Measurements from ENCODE around the gene TUNAR. TPM values are rescaled to one million over a fixed set of nuclear protein-coding genes. Genes with fewer than 3 reads are reported as not detected.

Gene TUNAR
- total RNA-seq, 4 donors from 2014 or later: not detected

DNA sequence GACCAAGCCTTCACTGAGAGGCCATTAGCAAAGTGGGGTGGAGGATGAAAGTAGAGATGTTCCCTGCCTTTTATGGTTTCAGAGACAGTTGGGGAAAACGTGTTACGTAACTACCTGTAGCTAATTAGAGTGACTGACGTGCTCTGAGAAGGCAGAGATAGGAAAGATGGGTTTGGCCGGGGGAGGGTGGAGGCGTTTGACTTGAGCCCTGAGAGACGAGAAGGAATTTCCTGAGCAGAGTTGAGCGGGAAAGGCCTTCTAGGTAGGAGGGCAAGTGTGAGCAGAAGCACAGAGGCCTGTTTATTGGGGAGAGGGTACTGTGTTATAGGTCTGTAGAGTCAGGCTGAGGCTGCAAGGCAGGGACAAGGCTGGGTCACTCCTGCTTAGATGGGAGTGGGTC is 8.6 kb downstream of the TUNAR start:
- in situ Hi-C loops (cut with MboI; ENCODE audit: low sequenced_read_pairs in 4 of 4) (no loop called here), intact Hi-C loops (cut with DNase I; ENCODE audit: low total_unique reads) (no loop called here)
- H3K9me3 ChIP-seq: no peaks in the 10 kb centered on the region
- no peaks in the 10 kb centered on the region for H3K4me1 ChIP-seq
- no peaks in the 10 kb centered on the region for H3K36me3 ChIP-seq
- TF ChIP-seq, protein P1, sequence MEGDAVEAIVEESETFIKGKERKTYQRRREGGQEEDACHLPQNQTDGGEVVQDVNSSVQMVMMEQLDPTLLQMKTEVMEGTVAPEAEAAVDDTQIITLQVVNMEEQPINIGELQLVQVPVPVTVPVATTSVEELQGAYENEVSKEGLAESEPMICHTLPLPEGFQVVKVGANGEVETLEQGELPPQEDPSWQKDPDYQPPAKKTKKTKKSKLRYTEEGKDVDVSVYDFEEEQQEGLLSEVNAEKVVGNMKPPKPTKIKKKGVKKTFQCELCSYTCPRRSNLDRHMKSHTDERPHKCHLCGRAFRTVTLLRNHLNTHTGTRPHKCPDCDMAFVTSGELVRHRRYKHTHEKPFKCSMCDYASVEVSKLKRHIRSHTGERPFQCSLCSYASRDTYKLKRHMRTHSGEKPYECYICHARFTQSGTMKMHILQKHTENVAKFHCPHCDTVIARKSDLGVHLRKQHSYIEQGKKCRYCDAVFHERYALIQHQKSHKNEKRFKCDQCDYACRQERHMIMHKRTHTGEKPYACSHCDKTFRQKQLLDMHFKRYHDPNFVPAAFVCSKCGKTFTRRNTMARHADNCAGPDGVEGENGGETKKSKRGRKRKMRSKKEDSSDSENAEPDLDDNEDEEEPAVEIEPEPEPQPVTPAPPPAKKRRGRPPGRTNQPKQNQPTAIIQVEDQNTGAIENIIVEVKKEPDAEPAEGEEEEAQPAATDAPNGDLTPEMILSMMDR (IDR thresholded peaks at IDR 0.05 in 4 of 5, conservative IDR thresholded peaks at IDR 0.05 in 1 of 5): no peak
- TF ChIP-seq POLR2A (IDR thresholded peaks at IDR 0.05): no peak
- DNase-seq (no peak), ATAC-seq (no peak)
- H3K4me3 ChIP-seq: no peak overlapping the region
- no peak overlapping the region for H3K27ac ChIP-seq
- peaks cover 0 to 7% (median 0%) of the 10 kb centered on the region in 3 donors for H3K27me3 ChIP-seq

DNA sequence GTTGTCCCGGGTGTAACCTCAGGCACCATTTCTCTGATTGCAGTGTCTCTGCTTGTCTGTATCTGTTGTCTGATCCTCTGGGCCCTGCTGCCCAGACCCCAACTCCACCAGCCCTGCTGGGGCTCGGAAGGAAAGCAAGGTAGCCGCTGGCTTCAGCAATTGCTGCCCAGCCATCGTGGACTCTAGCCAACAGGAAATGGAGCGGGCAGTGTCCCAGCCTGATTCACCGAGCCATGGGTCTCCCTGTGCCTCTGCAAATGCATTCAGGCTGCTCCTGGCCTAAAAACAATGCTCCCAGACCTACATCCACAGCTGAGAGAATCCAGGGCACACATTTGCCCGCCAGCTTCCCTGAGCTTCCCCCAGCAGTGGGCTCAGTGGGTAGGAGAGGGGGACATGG is 9.2 kb downstream of the TUNAR start:
- Histone ChIP-seq H3K27ac (no peak overlapping the region), H3K4me3 (no peak overlapping the region), H3K4me1 (no peaks in the 10 kb centered on the region), H3K36me3 (no peaks in the 10 kb centered on the region), H3K9me3 (no peaks in the 10 kb centered on the region), H3K27me3 (peaks cover 0 to 4% (median 0%) of the 10 kb centered on the region in 3 donors)
- TF ChIP-seq, protein P1 (IDR thresholded peaks at IDR 0.05 in 4 of 5, conservative IDR thresholded peaks at IDR 0.05 in 1 of 5): no peak
- TF ChIP-seq POLR2A (IDR thresholded peaks at IDR 0.05): no peak
- intact Hi-C loops (cut with DNase I; ENCODE audit: low total_unique reads): no loop called here
- ATAC-seq (no peak), DNase-seq (no peak)
- in situ Hi-C loops (cut with MboI; ENCODE audit: low sequenced_read_pairs in 4 of 4): no loop called here

DNA sequence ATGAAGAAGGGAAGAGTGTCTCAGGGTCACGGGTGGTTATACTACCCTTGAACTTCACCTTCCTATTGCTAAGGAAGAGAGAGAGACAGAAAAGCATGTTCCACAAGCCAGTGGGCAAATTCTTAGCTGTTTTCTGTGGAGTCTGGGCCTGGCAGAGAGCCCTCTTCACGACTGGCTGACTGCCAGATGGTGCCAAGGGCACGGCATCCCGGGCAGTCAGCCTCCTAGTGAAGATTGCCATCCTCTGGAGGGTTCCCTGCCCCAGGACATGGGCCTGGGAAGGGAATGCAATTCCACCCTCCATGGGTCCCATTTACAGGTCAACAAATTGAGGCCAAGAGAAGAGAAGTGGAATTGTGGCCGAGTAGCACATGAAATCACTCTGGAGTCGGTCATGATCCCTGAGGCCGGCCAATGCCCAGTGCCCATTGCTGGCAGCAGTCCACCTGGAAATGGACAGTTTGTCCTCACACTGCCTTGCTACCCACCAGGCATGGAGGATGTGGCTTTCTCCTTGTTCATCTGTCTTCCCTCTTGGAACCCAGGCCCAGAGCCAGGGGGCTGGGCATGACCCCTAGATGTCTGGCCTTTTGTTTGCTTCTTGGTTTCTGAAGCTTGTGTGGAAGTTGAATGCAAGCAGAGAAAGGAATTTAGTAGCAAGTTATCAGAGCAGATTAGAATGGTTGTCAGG is 9.9 kb downstream of the TUNAR start:
- intact Hi-C loops (cut with DNase I; ENCODE audit: low total_unique reads) (no loop called here), in situ Hi-C loops (cut with MboI; ENCODE audit: low sequenced_read_pairs in 4 of 4) (no loop called here)
- no peaks in the 10 kb centered on the region for H3K36me3 ChIP-seq
- H3K27ac ChIP-seq: no peak overlapping the region
- H3K4me3 ChIP-seq: no peak overlapping the region
- DNase-seq: no peak
- TF ChIP-seq POLR2A (IDR thresholded peaks at IDR 0.05): no peak
- TF ChIP-seq, protein P1 (IDR thresholded peaks at IDR 0.05 in 4 of 5, conservative IDR thresholded peaks at IDR 0.05 in 1 of 5): no peak
- no peaks in the 10 kb centered on the region for H3K9me3 ChIP-seq
- ATAC-seq: no peak
- no peaks in the 10 kb centered on the region for H3K4me1 ChIP-seq
- H3K27me3 ChIP-seq: peaks cover 0 to 2% (median 0%) of the 10 kb centered on the region in 3 donors

DNA sequence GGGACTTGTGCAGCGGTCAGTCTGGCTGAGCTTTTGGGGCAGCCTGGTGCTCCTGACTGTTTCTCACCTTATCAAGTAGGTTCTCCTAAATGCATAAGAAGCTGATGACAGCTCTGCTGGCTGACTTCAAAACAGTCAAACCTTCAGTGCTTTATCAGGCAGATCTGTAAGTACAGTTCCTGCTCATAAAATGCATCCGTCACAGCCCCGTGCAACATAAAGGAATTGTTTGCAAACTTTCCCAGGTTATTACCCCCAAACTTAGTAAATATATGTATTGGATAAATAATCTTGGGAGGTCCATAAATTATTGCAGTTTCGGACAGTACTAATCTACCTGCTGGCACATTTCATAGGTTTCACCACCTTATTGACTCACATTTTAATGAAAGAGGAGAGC is 10.7 kb downstream of the TUNAR start:
- H3K27me3 ChIP-seq: peaks cover 0 to 2% (median 0%) of the 10 kb centered on the region in 3 donors
- TF ChIP-seq, protein P1 (IDR thresholded peaks at IDR 0.05 in 4 of 5, conservative IDR thresholded peaks at IDR 0.05 in 1 of 5): no peak
- no peak for TF ChIP-seq POLR2A (IDR thresholded peaks at IDR 0.05)
- no peak overlapping the region for H3K27ac ChIP-seq
- no peaks in the 10 kb centered on the region for H3K9me3 ChIP-seq
- no peak for ATAC-seq
- no peak overlapping the region for H3K4me3 ChIP-seq
- in situ Hi-C loops (cut with MboI; ENCODE audit: low sequenced_read_pairs in 4 of 4) (no loop called here), intact Hi-C loops (cut with DNase I; ENCODE audit: low total_unique reads) (no loop called here)
- no peak for DNase-seq
- no peaks in the 10 kb centered on the region for H3K4me1 ChIP-seq
- no peaks in the 10 kb centered on the region for H3K36me3 ChIP-seq

Data from gastrocnemius medialis (tissue), 4 donors.